Mesendoderm (in vitro differentiated cells): ENCODE results near the gene GAL3ST2.

ENCODE experiments used
- DNase-seq: peaks from one replicate; pipeline ENCODE4 v3.0.0; 2013
- H2AK5ac ChIP-seq: 2 replicates; pipeline ENCODE4 v1.6.1; 2013; ENCODE audit warnings: low read length, inconsistent platforms
- H2BK120ac ChIP-seq: 2 replicates; pipeline ENCODE4 v1.6.1; 2013; ENCODE audit warnings: low read depth, mild to moderate bottlenecking, low read length, moderate library complexity, mixed read lengths
- H2BK15ac ChIP-seq: replicated peaks from 2 replicates; pipeline ENCODE4 v1.6.1; 2013; ENCODE audit warnings: low read depth, mild to moderate bottlenecking, moderate library complexity
- H2BK5ac ChIP-seq: 2 replicates; pipeline ENCODE4 v1.6.1; 2013; ENCODE audit warnings: low read length, inconsistent platforms
- H3K18ac ChIP-seq: 2 replicates; pipeline ENCODE4 v1.6.1; 2013; ENCODE audit warnings: mild to moderate bottlenecking, low read length, mixed read lengths
- H3K23ac ChIP-seq: one replicate; pipeline ENCODE4 v1.6.1; 2013; ENCODE audit warnings: low read length
- H3K27ac ChIP-seq: 2 replicates; pipeline ENCODE4 v1.5.1; 2013; ENCODE audit warnings: low read depth, mild to moderate bottlenecking, inconsistent platforms, low read length, moderate library complexity
- H3K27me3 ChIP-seq: 2 replicates; pipeline ENCODE4 v1.6.1; 2013; ENCODE audit warnings: low read length, control low read depth, mild to moderate bottlenecking, inconsistent platforms; ENCODE audit not compliant: insufficient read depth, poor library complexity
- H3K36me3 ChIP-seq: 2 replicates; pipeline ENCODE4 v1.6.1; 2013; ENCODE audit warnings: low read length, inconsistent platforms; ENCODE audit not compliant: control insufficient read depth, insufficient read depth
- H3K4ac ChIP-seq: one replicate; pipeline ENCODE4 v1.6.1; 2013; ENCODE audit warnings: low read depth, mild to moderate bottlenecking, low read length, moderate library complexity
- H3K4me1 ChIP-seq: 2 replicates; pipeline ENCODE4 v1.6.1; 2013; ENCODE audit warnings: low read depth, low read length, inconsistent platforms; ENCODE audit not compliant: control insufficient read depth
- H3K4me2 ChIP-seq: 2 replicates; pipeline ENCODE4 v1.6.1; 2013; ENCODE audit warnings: low read length
- H3K4me3 ChIP-seq: 2 replicates; pipeline ENCODE4 v1.5.1; 2013; ENCODE audit warnings: mild to moderate bottlenecking, low read length
- H3K56ac ChIP-seq: one replicate; pipeline ENCODE4 v1.6.1; 2013; ENCODE audit warnings: low read length
- H3K79me1 ChIP-seq: 2 replicates; pipeline ENCODE4 v1.6.1; 2013; ENCODE audit warnings: low read length, inconsistent platforms
- H3K79me2 ChIP-seq: 2 replicates; pipeline ENCODE4 v1.6.1; 2013; ENCODE audit warnings: mild to moderate bottlenecking, low read length; ENCODE audit not compliant: control insufficient read depth, insufficient read depth
- H3K9ac ChIP-seq: 2 replicates; pipeline ENCODE4 v1.6.1; 2013; ENCODE audit warnings: low read length, inconsistent platforms
- H4K5ac ChIP-seq: one replicate; pipeline ENCODE4 v1.6.1; 2013; ENCODE audit warnings: low read length
- H4K8ac ChIP-seq: one replicate; pipeline ENCODE4 v1.6.1; 2013; ENCODE audit warnings: low read depth, mild to moderate bottlenecking, control low read depth, low read length, moderate library complexity
- WGBS: extraction: QIAGEN DNeasy Blood & Tissue Kit; methylation state at CpG from one replicate; pipeline ENCODE4 v1.1.7; 2013; ENCODE audit warnings: low lambda C conversion rate, missing lambda C conversion rate; ENCODE audit not compliant: insufficient coverage; ENCODE audit errors: extremely low coverage; 5-methylcytosine and 5-hydroxymethylcytosine counted together

GAL3ST2 gene

DNA sequence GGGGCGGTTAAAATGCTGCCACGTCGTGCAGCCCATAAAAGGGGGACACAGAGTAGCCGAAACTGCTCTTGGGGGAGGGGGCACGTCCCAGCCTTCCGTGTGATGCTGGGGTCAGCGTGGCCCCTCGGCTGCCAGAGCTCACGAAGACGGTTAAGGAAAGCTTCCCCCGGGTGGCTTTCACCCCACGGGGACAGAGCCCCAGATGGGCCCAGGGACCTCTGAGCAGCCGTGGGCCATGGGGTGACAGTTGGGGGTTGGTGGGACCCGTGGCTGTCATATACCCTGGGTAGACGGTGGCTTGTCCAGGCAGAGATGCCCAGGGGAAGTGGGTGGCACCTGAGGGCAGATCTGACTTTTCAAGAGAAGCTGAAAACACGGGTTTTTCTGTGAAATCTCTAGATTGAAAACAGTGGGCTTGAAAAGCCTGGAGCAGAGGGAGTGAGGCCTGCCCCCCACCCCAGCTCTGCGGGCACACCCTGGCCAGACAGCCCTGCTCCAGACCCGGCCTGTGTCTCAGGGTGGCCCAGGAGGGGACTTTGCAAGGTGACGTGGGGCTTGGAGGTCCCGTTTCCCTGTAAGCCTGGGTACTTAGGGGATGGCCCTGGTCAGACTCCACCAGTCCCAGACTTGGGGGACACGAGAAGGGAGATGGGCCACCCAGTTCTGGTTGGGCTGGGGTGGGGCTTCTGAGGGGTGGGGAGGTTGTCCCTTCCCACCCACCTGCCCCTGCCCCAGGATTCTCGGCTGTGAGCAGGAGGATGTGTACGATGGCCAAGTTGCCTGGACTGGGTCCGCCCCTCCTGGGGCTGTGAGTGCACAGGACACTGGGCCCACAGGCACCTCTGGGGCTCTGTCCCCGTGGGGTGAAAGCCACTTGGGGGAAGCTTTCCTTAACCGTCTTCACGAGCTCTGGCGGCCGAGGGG, 33.0 kb downstream of the GAL3ST2 start:
- no peak overlapping the region for H3K4me2 ChIP-seq
- no peak overlapping the region for H2BK15ac ChIP-seq
- H3K9ac ChIP-seq, result no peak overlapping the region
- no peak overlapping the region for H2AK5ac ChIP-seq
- H3K4ac ChIP-seq, result no peak overlapping the region
- H3K79me1 ChIP-seq, result no peaks in the 10 kb centered on the region
- no peak overlapping the region for H3K23ac ChIP-seq
- H2BK120ac ChIP-seq, result no peak overlapping the region
- H3K27ac ChIP-seq, result no peak overlapping the region
- no peak overlapping the region for H3K18ac ChIP-seq
- no peak overlapping the region for H2BK5ac ChIP-seq
- H3K4me3 ChIP-seq, result no peak overlapping the region
- WGBS, result no CpG with 5 or more reads among the region's 29 CpGs
- H4K8ac ChIP-seq, result no peak overlapping the region
- H3K27me3 ChIP-seq, result no peaks in the 10 kb centered on the region
- no peaks in the 10 kb centered on the region for H3K79me2 ChIP-seq
- H3K56ac ChIP-seq, result no peak overlapping the region
- no peaks in the 10 kb centered on the region for H3K36me3 ChIP-seq
- no peak overlapping the region for H4K5ac ChIP-seq
- DNase-seq, result no peak
- H3K4me1 ChIP-seq, result peaks cover 6% of the 10 kb centered on the region

DNA sequence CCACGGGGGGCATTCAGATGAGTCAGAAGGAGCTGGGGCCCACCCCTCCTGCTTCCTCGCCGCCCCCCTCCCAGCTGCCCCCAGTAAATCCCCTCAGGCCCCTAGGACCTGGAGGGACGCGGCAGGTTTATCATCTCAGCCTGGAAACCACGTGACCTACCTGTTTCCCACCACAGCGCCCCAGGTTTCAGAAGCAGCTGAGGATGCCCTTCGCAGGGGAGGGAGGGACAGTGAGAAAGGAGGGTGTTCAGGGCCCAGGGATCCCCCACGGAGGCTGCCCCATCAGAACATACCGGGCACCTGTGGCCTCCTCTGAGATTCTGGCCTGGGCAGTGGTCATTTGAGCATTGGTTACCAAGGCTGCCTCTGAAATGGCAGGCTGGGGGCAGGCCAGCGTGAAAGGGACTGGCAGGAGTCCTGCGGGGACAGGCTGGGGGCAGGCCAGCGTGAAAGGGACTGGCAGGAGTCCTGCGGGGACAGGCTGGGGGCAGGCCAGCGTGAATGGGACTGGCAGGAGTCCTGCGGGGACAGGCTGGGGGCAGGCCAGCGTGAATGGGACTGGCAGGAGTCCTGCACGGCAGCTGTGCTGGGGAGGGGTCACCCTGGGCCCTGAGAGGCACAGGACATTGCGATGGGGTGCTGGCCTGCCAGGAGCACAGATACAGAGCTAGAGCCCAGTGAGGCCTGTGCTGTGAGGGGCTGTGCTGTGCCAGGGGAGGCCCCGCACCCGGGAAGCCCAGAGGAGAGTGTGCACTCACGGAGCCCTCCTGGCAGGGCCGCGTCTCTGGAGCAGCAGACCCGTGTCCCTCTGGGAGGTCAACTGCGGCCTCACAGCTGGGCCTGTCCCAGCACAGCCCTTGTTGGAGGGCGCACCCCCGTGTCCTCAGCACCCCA, 33.9 kb downstream of the GAL3ST2 start:
- H3K23ac ChIP-seq, result no peak overlapping the region
- no peak overlapping the region for H3K9ac ChIP-seq
- no peak overlapping the region for H2BK5ac ChIP-seq
- H3K79me2 ChIP-seq, result no peaks in the 10 kb centered on the region
- H3K27ac ChIP-seq, result no peak overlapping the region
- no peak for DNase-seq
- no peak overlapping the region for H4K5ac ChIP-seq
- H2BK120ac ChIP-seq, result no peak overlapping the region
- H3K56ac ChIP-seq, result no peak overlapping the region
- H3K18ac ChIP-seq, result no peak overlapping the region
- H3K4ac ChIP-seq, result no peak overlapping the region
- no peaks in the 10 kb centered on the region for H3K79me1 ChIP-seq
- peaks cover 3% of the 10 kb centered on the region for H3K4me1 ChIP-seq
- WGBS, result no CpG with 5 or more reads among the region's 28 CpGs
- H2BK15ac ChIP-seq, result no peak overlapping the region
- no peak overlapping the region for H3K4me3 ChIP-seq
- H3K36me3 ChIP-seq, result no peaks in the 10 kb centered on the region
- no peak overlapping the region for H3K4me2 ChIP-seq
- H3K27me3 ChIP-seq, result no peaks in the 10 kb centered on the region
- H4K8ac ChIP-seq, result no peak overlapping the region
- H2AK5ac ChIP-seq, result no peak overlapping the region

DNA sequence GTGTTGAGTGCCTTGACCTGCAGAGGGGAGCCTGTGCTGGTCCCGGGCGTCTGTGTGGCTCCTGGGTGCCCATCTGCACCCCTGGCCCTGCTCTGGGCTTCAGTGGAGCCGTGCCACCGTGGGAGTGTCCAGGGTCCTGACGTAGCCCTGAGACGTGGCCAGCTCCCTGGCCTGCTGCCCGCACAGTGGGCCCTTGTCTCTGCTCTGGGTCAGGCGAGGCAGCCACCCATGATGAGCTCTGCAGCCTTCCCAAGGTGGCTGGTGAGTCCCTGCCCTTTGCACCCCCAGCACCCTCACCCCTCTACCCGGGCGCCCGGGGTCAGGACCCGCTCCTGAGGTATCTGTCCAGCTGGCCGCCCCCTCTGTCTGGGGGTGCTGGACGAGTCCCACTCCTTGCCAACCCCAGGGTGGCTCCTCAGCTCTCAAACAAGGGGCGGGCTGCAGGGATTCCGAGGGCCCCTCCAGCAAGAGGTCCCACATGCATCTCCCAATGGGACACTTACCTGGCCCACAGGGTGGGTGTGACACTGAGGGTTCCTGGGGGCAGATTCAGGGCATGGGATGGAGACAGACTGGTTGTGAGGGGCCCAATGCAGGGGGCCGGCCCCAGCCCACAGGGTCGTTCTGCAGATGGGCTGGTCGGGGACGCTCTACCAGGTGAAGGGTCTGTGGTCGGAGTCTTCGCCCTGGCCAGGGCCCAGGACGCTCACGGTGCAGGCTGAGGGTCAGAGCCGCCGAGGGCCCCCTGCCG, 34.8 kb downstream of the GAL3ST2 start:
- peaks cover 3% of the 10 kb centered on the region for H3K4me1 ChIP-seq
- H4K8ac ChIP-seq, result no peak overlapping the region

DNA sequence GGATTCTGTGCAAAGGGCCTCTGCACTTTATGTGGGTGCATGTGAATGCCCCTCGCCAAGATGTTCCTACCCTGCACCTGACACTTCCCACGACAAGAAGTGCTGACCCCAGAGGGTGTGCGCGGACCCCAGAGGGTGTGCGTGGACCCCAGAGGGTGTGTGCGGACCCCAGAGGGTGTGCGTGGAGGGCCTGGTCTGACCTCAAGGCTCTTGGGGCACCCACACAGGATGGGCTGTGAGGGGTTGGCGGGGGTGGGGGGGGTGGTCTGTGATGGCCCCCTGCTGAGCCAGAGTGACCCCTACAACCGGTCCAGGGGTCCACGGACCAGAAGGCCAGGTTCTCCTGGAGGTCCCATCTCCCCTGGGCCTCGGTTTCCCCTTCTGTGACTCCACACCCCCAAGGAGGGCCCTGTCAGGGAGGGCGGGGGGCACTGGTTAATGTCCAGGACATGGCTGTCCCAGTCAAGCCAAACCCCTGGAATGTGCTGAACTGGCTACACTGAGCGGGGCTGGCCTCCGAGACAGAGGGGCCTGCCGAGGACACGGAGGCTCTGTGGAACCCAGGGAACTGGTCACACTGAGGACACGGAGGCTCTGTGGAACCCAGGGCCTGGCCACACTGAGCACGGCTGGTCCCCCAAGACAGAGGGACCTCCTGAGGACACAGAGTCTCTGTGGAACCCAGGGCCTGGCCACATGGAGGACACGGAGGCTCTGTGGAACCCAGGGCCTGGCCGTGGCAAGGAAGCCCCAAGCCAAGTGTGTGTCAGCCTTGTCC, 35.5 kb downstream of the GAL3ST2 start:
- no peak overlapping the region for H2BK5ac ChIP-seq
- no peak overlapping the region for H3K27ac ChIP-seq
- WGBS, result no CpG with 5 or more reads among the region's 20 CpGs
- H3K79me2 ChIP-seq, result no peaks in the 10 kb centered on the region
- H3K23ac ChIP-seq, result no peak overlapping the region
- no peak overlapping the region for H4K8ac ChIP-seq
- no peak for DNase-seq
- no peaks in the 10 kb centered on the region for H3K36me3 ChIP-seq
- H3K18ac ChIP-seq, result no peak overlapping the region
- no peak overlapping the region for H2AK5ac ChIP-seq
- H3K4me2 ChIP-seq, result no peak overlapping the region
- H2BK15ac ChIP-seq, result no peak overlapping the region
- H3K27me3 ChIP-seq, result no peaks in the 10 kb centered on the region
- no peak overlapping the region for H3K9ac ChIP-seq
- no peak overlapping the region for H3K4ac ChIP-seq
- no peaks in the 10 kb centered on the region for H3K79me1 ChIP-seq
- H2BK120ac ChIP-seq, result no peak overlapping the region
- H3K56ac ChIP-seq, result no peak overlapping the region
- no peak overlapping the region for H4K5ac ChIP-seq
- H3K4me1 ChIP-seq, result peaks cover 3% of the 10 kb centered on the region
- no peak overlapping the region for H3K4me3 ChIP-seq

More for the DNA sequence above, 34.8 kb downstream of the GAL3ST2 start:
- no peak overlapping the region for H4K5ac ChIP-seq
- H3K56ac ChIP-seq, result no peak overlapping the region
- H2BK120ac ChIP-seq, result no peak overlapping the region
- H3K79me2 ChIP-seq, result no peaks in the 10 kb centered on the region
- H3K4me3 ChIP-seq, result no peak overlapping the region
- no peak overlapping the region for H2BK15ac ChIP-seq
- H3K4ac ChIP-seq, result no peak overlapping the region
- no peak overlapping the region for H3K9ac ChIP-seq
- WGBS, result no CpG with 5 or more reads among the region's 27 CpGs
- no peak overlapping the region for H3K23ac ChIP-seq
- H3K79me1 ChIP-seq, result no peaks in the 10 kb centered on the region
- H3K36me3 ChIP-seq, result no peaks in the 10 kb centered on the region
- no peak overlapping the region for H2BK5ac ChIP-seq
- H3K18ac ChIP-seq, result no peak overlapping the region
- no peak overlapping the region for H3K4me2 ChIP-seq
- DNase-seq, result no peak
- no peaks in the 10 kb centered on the region for H3K27me3 ChIP-seq
- no peak overlapping the region for H3K27ac ChIP-seq
- no peak overlapping the region for H2AK5ac ChIP-seq
